Activated naive CD4-positive, alpha-beta T cell treated with anti-CD3 and anti-CD28 coated beads, Interleukin-2, amount 50 U/mL, for 24 hours (primary cell): ENCODE measurements around the gene PTPRG.

Source experiments
- H3K27ac Mint-ChIP-seq: one replicate; pipeline ENCODE4 v1.8.0; 2021; ENCODE audit warnings: mild to moderate bottlenecking, mixed read lengths
- H3K27me3 Mint-ChIP-seq: one replicate; pipeline ENCODE4 v1.8.0; 2021; ENCODE audit warnings: mixed read lengths
- H3K36me3 Mint-ChIP-seq: one replicate; pipeline ENCODE4 v1.8.0; 2021; ENCODE audit warnings: mixed read lengths
- H3K4me1 Mint-ChIP-seq: one replicate; pipeline ENCODE4 v1.8.0; 2021; ENCODE audit warnings: mixed read lengths
- H3K4me3 Mint-ChIP-seq: one replicate; pipeline ENCODE4 v1.8.0; 2021; ENCODE audit warnings: mild to moderate bottlenecking, mixed read lengths
- H3K9me3 Mint-ChIP-seq: one replicate; pipeline ENCODE4 v1.8.0; 2021; ENCODE audit warnings: mixed read lengths

The PTPRG gene

GRCh38 chr3:61820306-61820992 lies 259.1 kb downstream of the PTPRG start:
- Mint-ChIP-seq H3K4me3 (no peak overlapping the region), H3K27ac (no peak overlapping the region), H3K36me3 (no peaks in the 10 kb centered on the region), H3K4me1 (no peaks in the 10 kb centered on the region), H3K27me3 (no peaks in the 10 kb centered on the region), H3K9me3 (no peaks in the 10 kb centered on the region)

- H3K4me1 Mint-ChIP-seq, result no peaks in the 10 kb centered on the region
- H3K36me3 Mint-ChIP-seq, result no peaks in the 10 kb centered on the region
- H3K27me3 Mint-ChIP-seq, result no peaks in the 10 kb centered on the region
- H3K9me3 Mint-ChIP-seq, result no peaks in the 10 kb centered on the region
- no peak overlapping the region for H3K4me3 Mint-ChIP-seq
- no peak overlapping the region for H3K27ac Mint-ChIP-seq
Measured at GRCh38 chr3:61821823-61822251, 260.5 kb downstream of the PTPRG start.

- no peak overlapping the region for H3K4me3 Mint-ChIP-seq
- no peaks in the 10 kb centered on the region for H3K27me3 Mint-ChIP-seq
- H3K36me3 Mint-ChIP-seq, result no peaks in the 10 kb centered on the region
- H3K4me1 Mint-ChIP-seq, result no peaks in the 10 kb centered on the region
- no peak overlapping the region for H3K27ac Mint-ChIP-seq
- no peaks in the 10 kb centered on the region for H3K9me3 Mint-ChIP-seq
Measured at GRCh38 chr3:61822588-61822987, 261.2 kb downstream of the PTPRG start.

GRCh38 chr3:61824553-61825135 lies 263.3 kb downstream of the PTPRG start:
- no peaks in the 10 kb centered on the region for H3K36me3 Mint-ChIP-seq
- H3K9me3 Mint-ChIP-seq, result no peaks in the 10 kb centered on the region
- no peak overlapping the region for H3K27ac Mint-ChIP-seq
- no peak overlapping the region for H3K4me3 Mint-ChIP-seq
- H3K27me3 Mint-ChIP-seq, result no peaks in the 10 kb centered on the region
- no peaks in the 10 kb centered on the region for H3K4me1 Mint-ChIP-seq

- H3K4me1 Mint-ChIP-seq, result no peaks in the 10 kb centered on the region
- no peaks in the 10 kb centered on the region for H3K36me3 Mint-ChIP-seq
- H3K27ac Mint-ChIP-seq, result no peak overlapping the region
- no peaks in the 10 kb centered on the region for H3K9me3 Mint-ChIP-seq
- no peak overlapping the region for H3K4me3 Mint-ChIP-seq
- no peaks in the 10 kb centered on the region for H3K27me3 Mint-ChIP-seq
Measured at GRCh38 chr3:61826161-61826560, 264.8 kb downstream of the PTPRG start.

- H3K36me3 Mint-ChIP-seq, result no peaks in the 10 kb centered on the region
- H3K4me1 Mint-ChIP-seq, result no peaks in the 10 kb centered on the region
- no peak overlapping the region for H3K27ac Mint-ChIP-seq
- no peaks in the 10 kb centered on the region for H3K9me3 Mint-ChIP-seq
- H3K27me3 Mint-ChIP-seq, result no peaks in the 10 kb centered on the region
- no peak overlapping the region for H3K4me3 Mint-ChIP-seq
Measured at GRCh38 chr3:61828184-61828874, 267.0 kb downstream of the PTPRG start.

GRCh38 chr3:61828880-61829721 lies 267.7 kb downstream of the PTPRG start:
- H3K4me1 Mint-ChIP-seq, result no peaks in the 10 kb centered on the region
- H3K4me3 Mint-ChIP-seq, result no peak overlapping the region
- no peak overlapping the region for H3K27ac Mint-ChIP-seq
- no peaks in the 10 kb centered on the region for H3K9me3 Mint-ChIP-seq
- H3K27me3 Mint-ChIP-seq, result no peaks in the 10 kb centered on the region
- H3K36me3 Mint-ChIP-seq, result no peaks in the 10 kb centered on the region

- no peaks in the 10 kb centered on the region for H3K36me3 Mint-ChIP-seq
- no peaks in the 10 kb centered on the region for H3K27me3 Mint-ChIP-seq
Measured at GRCh38 chr3:61829722-61830350, 268.5 kb downstream of the PTPRG start.

GRCh38 chr3:61831973-61832372 lies 270.6 kb downstream of the PTPRG start:
- no peaks in the 10 kb centered on the region for H3K36me3 Mint-ChIP-seq
- no peaks in the 10 kb centered on the region for H3K9me3 Mint-ChIP-seq
- H3K4me1 Mint-ChIP-seq, result no peaks in the 10 kb centered on the region
- no peak overlapping the region for H3K4me3 Mint-ChIP-seq
- no peak overlapping the region for H3K27ac Mint-ChIP-seq
- no peaks in the 10 kb centered on the region for H3K27me3 Mint-ChIP-seq

More at GRCh38 chr3:61829722-61830350, 268.5 kb downstream of the PTPRG start:
- Mint-ChIP-seq H3K9me3 (no peaks in the 10 kb centered on the region), H3K4me1 (no peaks in the 10 kb centered on the region), H3K27ac (no peak overlapping the region), H3K4me3 (no peak overlapping the region)

GRCh38 chr3:61832375-61833229 lies 271.2 kb downstream of the PTPRG start:
- H3K27ac Mint-ChIP-seq, result no peak overlapping the region
- H3K27me3 Mint-ChIP-seq, result no peaks in the 10 kb centered on the region
- no peak overlapping the region for H3K4me3 Mint-ChIP-seq
- no peaks in the 10 kb centered on the region for H3K9me3 Mint-ChIP-seq
- no peaks in the 10 kb centered on the region for H3K4me1 Mint-ChIP-seq
- H3K36me3 Mint-ChIP-seq, result no peaks in the 10 kb centered on the region

GRCh38 chr3:61839256-61839655 lies 277.9 kb downstream of the PTPRG start:
- no peak overlapping the region for H3K27ac Mint-ChIP-seq
- no peak overlapping the region for H3K4me3 Mint-ChIP-seq
- no peaks in the 10 kb centered on the region for H3K9me3 Mint-ChIP-seq
- H3K27me3 Mint-ChIP-seq, result no peaks in the 10 kb centered on the region
- H3K4me1 Mint-ChIP-seq, result no peaks in the 10 kb centered on the region
- H3K36me3 Mint-ChIP-seq, result no peaks in the 10 kb centered on the region

GRCh38 chr3:61841111-61841845 lies 279.9 kb downstream of the PTPRG start:
- H3K4me3 Mint-ChIP-seq, result no peak overlapping the region
- no peak overlapping the region for H3K27ac Mint-ChIP-seq
- H3K9me3 Mint-ChIP-seq, result no peaks in the 10 kb centered on the region
- no peaks in the 10 kb centered on the region for H3K36me3 Mint-ChIP-seq
- peaks cover 3% of the 10 kb centered on the region for H3K27me3 Mint-ChIP-seq
- no peaks in the 10 kb centered on the region for H3K4me1 Mint-ChIP-seq

GRCh38 chr3:61841988-61842387 lies 280.6 kb downstream of the PTPRG start:
- Mint-ChIP-seq H3K36me3 (no peaks in the 10 kb centered on the region), H3K27ac (no peak overlapping the region), H3K9me3 (no peaks in the 10 kb centered on the region), H3K4me1 (no peaks in the 10 kb centered on the region), H3K27me3 (peaks cover 3% of the 10 kb centered on the region), H3K4me3 (no peak overlapping the region)

GRCh38 chr3:61844346-61844745 lies 283.0 kb downstream of the PTPRG start:
- Mint-ChIP-seq H3K27ac (no peak overlapping the region), H3K27me3 (peaks cover 3% of the 10 kb centered on the region), H3K4me1 (no peaks in the 10 kb centered on the region), H3K4me3 (no peak overlapping the region), H3K9me3 (no peaks in the 10 kb centered on the region), H3K36me3 (no peaks in the 10 kb centered on the region)
